ENCODE measurements around the gene MIOX.

MIOX gene

GRCh38 chr22:50454556-50455075, 32.0 kb upstream of the MIOX start:
- in situ Hi-C loops (cut with MboI; ENCODE audit: low sequenced_read_pairs) = no loop called here

- in situ Hi-C loops (cut with MboI; ENCODE audit: low sequenced_read_pairs) = no loop called here
Observed at GRCh38 chr22:50455201-50455600, 31.5 kb upstream of the MIOX start.

- in situ Hi-C loops (cut with MboI; ENCODE audit: low sequenced_read_pairs) = no loop called here
Observed at GRCh38 chr22:50456026-50456425, 30.6 kb upstream of the MIOX start.

GRCh38 chr22:50456466-50457234, 30.0 kb upstream of the MIOX start:
- in situ Hi-C loops (cut with MboI; ENCODE audit: low sequenced_read_pairs) = no loop called here

- in situ Hi-C loops (cut with MboI; ENCODE audit: low sequenced_read_pairs) = no loop called here
Observed at GRCh38 chr22:50459016-50459415, 27.6 kb upstream of the MIOX start.

- in situ Hi-C loops (cut with MboI; ENCODE audit: low sequenced_read_pairs) = no loop called here
Observed at GRCh38 chr22:50459496-50460140, 27.0 kb upstream of the MIOX start.

- in situ Hi-C loops (cut with MboI; ENCODE audit: low sequenced_read_pairs) = no loop called here
Observed at GRCh38 chr22:50460938-50461337, 25.7 kb upstream of the MIOX start.

GRCh38 chr22:50461536-50461935, 25.1 kb upstream of the MIOX start:
- in situ Hi-C loops (cut with MboI; ENCODE audit: low sequenced_read_pairs) = no loop called here

- in situ Hi-C loops (cut with MboI; ENCODE audit: low sequenced_read_pairs) = no loop called here
Observed at GRCh38 chr22:50461979-50462540, 24.6 kb upstream of the MIOX start.

GRCh38 chr22:50463188-50463900, 23.3 kb upstream of the MIOX start:
- in situ Hi-C loops (cut with MboI; ENCODE audit: low sequenced_read_pairs) = no loop called here

- in situ Hi-C loops (cut with MboI; ENCODE audit: low sequenced_read_pairs) = no loop called here
Observed at GRCh38 chr22:50464451-50464850, 22.2 kb upstream of the MIOX start.

- in situ Hi-C loops (cut with MboI; ENCODE audit: low sequenced_read_pairs) = no loop called here
Observed at GRCh38 chr22:50465066-50465930, 21.4 kb upstream of the MIOX start.

- in situ Hi-C loops (cut with MboI; ENCODE audit: low sequenced_read_pairs) = no loop called here
Observed at GRCh38 chr22:50467341-50467740, 19.3 kb upstream of the MIOX start.

- in situ Hi-C loops (cut with MboI; ENCODE audit: low sequenced_read_pairs) = no loop called here
Observed at GRCh38 chr22:50467773-50468440, 18.8 kb upstream of the MIOX start.

- in situ Hi-C loops (cut with MboI; ENCODE audit: low sequenced_read_pairs) = no loop called here
Observed at GRCh38 chr22:50468626-50469025, 18.0 kb upstream of the MIOX start.

- in situ Hi-C loops (cut with MboI; ENCODE audit: low sequenced_read_pairs) = no loop called here
Observed at GRCh38 chr22:50469377-50470305, 17.0 kb upstream of the MIOX start.

GRCh38 chr22:50470491-50470890, 16.2 kb upstream of the MIOX start:
- in situ Hi-C loops (cut with MboI; ENCODE audit: low sequenced_read_pairs) = no loop called here

GRCh38 chr22:50471197-50471847, 15.3 kb upstream of the MIOX start:
- in situ Hi-C loops (cut with MboI; ENCODE audit: low sequenced_read_pairs) = no loop called here
